HG03064 (cell line): ENCODE data around the gene GFPT1.
"Not testable (repeated sequence)": the region's sequence is repeated elsewhere in the genome, so short reads cannot be mapped to it uniquely, and the experiment has no call there.

ENCODE experiments used
- ATAC-seq: cut with Tn5 transposase; IDR thresholded peaks from one replicate; pipeline ENCODE4 v1.9.1; 2021; ENCODE audit warnings: low read depth; ENCODE audit not compliant: unreplicated experiment

The GFPT1 gene

GRCh38 chr2:69384618-69385081 lies 2.4 kb downstream of the GFPT1 start:
- ATAC-seq = no peak

- no peak for ATAC-seq
These were observed 3.7 kb downstream of the GFPT1 start for GRCh38 chr2:69383176-69383812.

- no peak for ATAC-seq
These were observed 4.5 kb downstream of the GFPT1 start for GRCh38 chr2:69382547-69382946.

GRCh38 chr2:69381337-69381737 lies 5.7 kb downstream of the GFPT1 start:
- no peak for ATAC-seq

GRCh38 chr2:69380072-69380917 lies 6.7 kb downstream of the GFPT1 start:
- no peak for ATAC-seq

- no peak for ATAC-seq
These were observed 10.6 kb downstream of the GFPT1 start for GRCh38 chr2:69376403-69376802.

GRCh38 chr2:69375494-69376353 lies 11.3 kb downstream of the GFPT1 start:
- no peak for ATAC-seq

GRCh38 chr2:69372767-69373166 lies 14.3 kb downstream of the GFPT1 start:
- ATAC-seq = no peak

- ATAC-seq = no peak
These were observed 17.2 kb downstream of the GFPT1 start for GRCh38 chr2:69369802-69370201.

GRCh38 chr2:69368588-69368987 lies 18.4 kb downstream of the GFPT1 start:
- ATAC-seq = no peak

GRCh38 chr2:69359371-69359770 lies 27.7 kb downstream of the GFPT1 start:
- ATAC-seq = no peak

- no peak for ATAC-seq
These were observed 28.1 kb downstream of the GFPT1 start for GRCh38 chr2:69358914-69359313.

GRCh38 chr2:69356471-69356870 lies 30.6 kb downstream of the GFPT1 start:
- ATAC-seq = no peak

GRCh38 chr2:69354976-69355375 lies 32.1 kb downstream of the GFPT1 start:
- not testable (repeated sequence) for ATAC-seq

- no peak for ATAC-seq
These were observed 33.7 kb downstream of the GFPT1 start for GRCh38 chr2:69353360-69353759.

- ATAC-seq = no peak
These were observed 38.2 kb downstream of the GFPT1 start for GRCh38 chr2:69348781-69349180.

- ATAC-seq = no peak
These were observed 41.6 kb downstream of the GFPT1 start for GRCh38 chr2:69345434-69345833.

- ATAC-seq = no peak
These were observed 42.7 kb downstream of the GFPT1 start for GRCh38 chr2:69344305-69344704.

- no peak for ATAC-seq
These were observed 46.8 kb downstream of the GFPT1 start for GRCh38 chr2:69340101-69340775.

- no peak for ATAC-seq
These were observed 51.7 kb downstream of the GFPT1 start for GRCh38 chr2:69335311-69335710.
